ENCODE results near the gene BCL2L13.

Gene BCL2L13

GRCh38 chr22:17712441-17712840, 73.9 kb downstream of the BCL2L13 start:
- DNase-seq (ENCODE audit: low read depth): no peak

GRCh38 chr22:17716529-17716928, 78.0 kb downstream of the BCL2L13 start:
- no peak overlapping the region for H3K4me3 ChIP-seq (ENCODE audit: low read depth, low read length)
- no peak for DNase-seq (ENCODE audit: low read depth)
- TF ChIP-seq CTCF (IDR thresholded peaks at IDR 0.05; ENCODE audit: low read depth, low read length, missing control alignments): no peak

More at GRCh38 chr22:17712441-17712840, 73.9 kb downstream of the BCL2L13 start:
- no peak overlapping the region for H3K4me3 ChIP-seq (ENCODE audit: low read depth, low read length)
- no peak for TF ChIP-seq CTCF (IDR thresholded peaks at IDR 0.05; ENCODE audit: low read depth, low read length, missing control alignments)

GRCh38 chr22:17717708-17718107, 79.2 kb downstream of the BCL2L13 start:
- no peak for TF ChIP-seq CTCF (IDR thresholded peaks at IDR 0.05; ENCODE audit: low read depth, low read length, missing control alignments)
- no peak for DNase-seq (ENCODE audit: low read depth)

DNA sequence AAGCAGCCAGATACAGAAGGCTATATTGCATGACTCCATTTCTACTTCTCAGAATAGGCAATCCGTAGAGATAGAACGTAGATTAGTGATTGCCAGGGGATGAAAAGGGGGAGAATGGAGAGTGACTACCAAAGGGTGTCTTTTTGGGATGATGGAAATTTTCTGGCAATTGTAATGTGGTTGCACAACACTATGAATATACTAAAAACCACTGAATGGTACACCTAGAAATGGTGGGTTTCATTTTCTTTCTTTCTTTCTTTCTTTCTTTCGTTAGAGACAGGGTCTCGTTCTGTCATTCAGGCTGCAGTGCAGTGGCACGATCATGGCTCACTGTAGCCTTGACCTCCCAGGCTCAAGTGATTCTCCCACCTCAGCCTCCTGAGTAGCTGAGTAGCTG, 81.4 kb downstream of the BCL2L13 start:
- TF ChIP-seq CTCF (IDR thresholded peaks at IDR 0.05; ENCODE audit: low read depth, low read length, missing control alignments): no peak
- H3K4me3 ChIP-seq (ENCODE audit: low read depth, low read length): no peak overlapping the region
- no peak for DNase-seq (ENCODE audit: low read depth)

More at GRCh38 chr22:17717708-17718107, 79.2 kb downstream of the BCL2L13 start:
- no peak overlapping the region for H3K4me3 ChIP-seq (ENCODE audit: low read depth, low read length)

- no peak overlapping the region for H3K4me3 ChIP-seq (ENCODE audit: low read depth, low read length)
- no peak for TF ChIP-seq CTCF (IDR thresholded peaks at IDR 0.05; ENCODE audit: low read depth, low read length, missing control alignments)
- no peak for DNase-seq (ENCODE audit: low read depth)
Measured at GRCh38 chr22:17724241-17724640, 85.7 kb downstream of the BCL2L13 start.

- H3K4me3 ChIP-seq (ENCODE audit: low read depth, low read length): no peak overlapping the region
- DNase-seq (ENCODE audit: low read depth): no peak
- no peak for TF ChIP-seq CTCF (IDR thresholded peaks at IDR 0.05; ENCODE audit: low read depth, low read length, missing control alignments)
Measured at GRCh38 chr22:17724678-17725499, 86.3 kb downstream of the BCL2L13 start.

DNA sequence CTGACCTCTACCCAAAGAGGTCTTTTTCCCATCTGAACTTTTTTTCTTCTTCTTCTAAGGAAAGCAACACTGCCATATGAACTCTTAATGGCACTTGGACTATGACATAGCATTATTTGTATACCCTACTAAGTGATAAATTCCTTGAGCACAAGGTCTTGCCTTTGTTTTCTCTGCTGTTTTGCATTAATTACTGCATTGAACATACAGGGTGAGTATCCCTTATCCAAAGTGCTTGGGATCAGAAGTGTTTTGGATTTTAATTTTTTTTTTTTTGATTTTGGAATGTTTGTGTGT, 86.9 kb downstream of the BCL2L13 start:
- DNase-seq (ENCODE audit: low read depth): no peak
- no peak overlapping the region for H3K4me3 ChIP-seq (ENCODE audit: low read depth, low read length)
- no peak for TF ChIP-seq CTCF (IDR thresholded peaks at IDR 0.05; ENCODE audit: low read depth, low read length, missing control alignments)

All from GM12864 (cell line).